Measurements from ENCODE around the gene PDZRN3. TPM values are rescaled to one million over a fixed set of nuclear protein-coding genes. Genes with fewer than 3 reads are reported as not detected.

PDZRN3 gene
- total RNA-seq, 1 donor from 2014 or later: 21.9 TPM

DNA sequence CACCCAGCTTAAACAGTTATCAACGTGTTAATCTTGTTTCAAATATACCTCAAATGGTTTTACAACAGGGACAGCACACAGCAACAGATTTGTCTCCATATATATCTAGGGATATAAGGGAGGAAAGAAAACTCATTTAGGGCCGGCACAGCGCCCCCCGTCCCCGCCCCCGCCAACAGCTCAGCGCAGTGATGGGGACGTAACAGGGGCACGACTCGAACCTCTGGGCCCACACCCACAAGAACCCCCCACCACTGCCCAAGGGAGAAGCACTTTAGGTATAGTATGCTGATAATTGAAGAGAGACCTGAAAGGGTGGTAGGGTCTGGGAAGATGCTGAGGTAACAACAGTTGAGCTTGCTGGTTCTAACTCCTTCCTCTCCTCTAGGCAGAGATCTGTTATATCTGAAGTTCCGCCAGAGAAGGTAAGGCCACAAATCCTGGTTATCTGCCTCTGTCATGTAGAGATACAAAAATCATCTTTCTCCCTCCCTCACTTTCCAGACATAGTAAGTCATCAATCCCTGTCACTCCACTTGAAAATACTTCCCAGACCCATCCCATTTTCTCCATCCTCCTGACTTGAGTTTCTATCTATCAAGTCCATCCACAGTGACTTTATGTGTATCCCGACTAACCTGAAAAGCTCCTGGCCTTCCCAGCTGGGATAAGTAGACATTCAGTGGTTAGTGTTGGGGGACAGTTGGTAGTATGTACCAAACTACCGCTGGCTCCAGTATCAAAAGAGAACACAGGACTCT, 126.9 kb downstream of the PDZRN3 start:
- no peak overlapping the region for H3K27ac Mint-ChIP-seq (ENCODE audit: unreplicated experiment)
- peaks cover 4% of the 10 kb centered on the region for H3K36me3 Mint-ChIP-seq (ENCODE audit: unreplicated experiment)
- H3K9me3 Mint-ChIP-seq (ENCODE audit: unreplicated experiment): no peaks in the 10 kb centered on the region
- H3K4me1 Mint-ChIP-seq (ENCODE audit: low read depth, unreplicated experiment): peaks cover 26% of the 10 kb centered on the region
- no peak for DNase-seq
- TF ChIP-seq, protein P1, sequence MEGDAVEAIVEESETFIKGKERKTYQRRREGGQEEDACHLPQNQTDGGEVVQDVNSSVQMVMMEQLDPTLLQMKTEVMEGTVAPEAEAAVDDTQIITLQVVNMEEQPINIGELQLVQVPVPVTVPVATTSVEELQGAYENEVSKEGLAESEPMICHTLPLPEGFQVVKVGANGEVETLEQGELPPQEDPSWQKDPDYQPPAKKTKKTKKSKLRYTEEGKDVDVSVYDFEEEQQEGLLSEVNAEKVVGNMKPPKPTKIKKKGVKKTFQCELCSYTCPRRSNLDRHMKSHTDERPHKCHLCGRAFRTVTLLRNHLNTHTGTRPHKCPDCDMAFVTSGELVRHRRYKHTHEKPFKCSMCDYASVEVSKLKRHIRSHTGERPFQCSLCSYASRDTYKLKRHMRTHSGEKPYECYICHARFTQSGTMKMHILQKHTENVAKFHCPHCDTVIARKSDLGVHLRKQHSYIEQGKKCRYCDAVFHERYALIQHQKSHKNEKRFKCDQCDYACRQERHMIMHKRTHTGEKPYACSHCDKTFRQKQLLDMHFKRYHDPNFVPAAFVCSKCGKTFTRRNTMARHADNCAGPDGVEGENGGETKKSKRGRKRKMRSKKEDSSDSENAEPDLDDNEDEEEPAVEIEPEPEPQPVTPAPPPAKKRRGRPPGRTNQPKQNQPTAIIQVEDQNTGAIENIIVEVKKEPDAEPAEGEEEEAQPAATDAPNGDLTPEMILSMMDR (IDR thresholded peaks at IDR 0.05; ENCODE audit: partially characterized antibody, unreplicated experiment): no peak
- no peak overlapping the region for H3K4me3 Mint-ChIP-seq (ENCODE audit: unreplicated experiment)
- peaks cover 2% of the 10 kb centered on the region for H3K27me3 Mint-ChIP-seq (ENCODE audit: unreplicated experiment)

DNA sequence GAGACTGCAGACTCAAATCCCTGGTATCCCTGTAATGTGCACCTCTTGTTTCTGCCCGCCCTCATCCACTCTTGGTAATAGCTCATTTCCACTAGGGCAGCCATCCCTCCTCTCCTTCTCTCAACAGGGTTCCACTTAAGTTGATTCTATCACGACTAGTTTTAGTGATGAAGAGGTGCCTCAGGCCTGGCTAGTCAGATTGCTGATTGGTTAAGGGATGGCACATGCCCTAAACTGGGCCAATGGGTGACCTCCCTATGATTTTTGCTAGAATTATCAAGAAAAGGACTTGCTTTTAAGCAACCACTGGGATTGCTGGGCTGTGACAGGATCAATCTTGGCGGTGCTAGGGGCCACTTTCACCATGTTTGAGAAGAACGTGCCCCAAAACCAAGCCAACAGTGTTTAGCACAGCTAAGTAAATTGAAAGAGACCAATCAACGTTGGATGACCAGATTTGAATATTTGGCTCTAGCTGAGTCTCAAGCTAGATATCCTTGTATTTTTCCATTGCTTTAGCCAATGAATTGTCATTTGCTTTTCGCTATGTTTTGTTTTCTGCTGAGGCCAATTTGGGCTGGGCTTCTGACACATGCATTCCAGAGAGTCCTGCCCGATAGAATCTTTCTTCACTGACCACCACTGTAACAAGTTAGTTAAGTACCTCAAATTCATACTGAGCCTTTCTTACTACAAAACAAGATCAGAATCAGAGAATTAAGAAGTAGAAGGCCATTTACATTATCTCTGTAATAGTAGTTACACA, 131.0 kb downstream of the PDZRN3 start:
- Mint-ChIP-seq H3K36me3 (ENCODE audit: unreplicated experiment) (peaks cover 4% of the 10 kb centered on the region), H3K4me3 (ENCODE audit: unreplicated experiment) (no peak overlapping the region), H3K9me3 (ENCODE audit: unreplicated experiment) (no peaks in the 10 kb centered on the region), H3K27ac (ENCODE audit: unreplicated experiment) (no peak overlapping the region), H3K27me3 (ENCODE audit: unreplicated experiment) (peaks cover 2% of the 10 kb centered on the region), H3K4me1 (ENCODE audit: low read depth, unreplicated experiment) (peaks cover 29% of the 10 kb centered on the region)
- TF ChIP-seq, protein P1 (IDR thresholded peaks at IDR 0.05; ENCODE audit: partially characterized antibody, unreplicated experiment): no peak
- no peak for DNase-seq

DNA sequence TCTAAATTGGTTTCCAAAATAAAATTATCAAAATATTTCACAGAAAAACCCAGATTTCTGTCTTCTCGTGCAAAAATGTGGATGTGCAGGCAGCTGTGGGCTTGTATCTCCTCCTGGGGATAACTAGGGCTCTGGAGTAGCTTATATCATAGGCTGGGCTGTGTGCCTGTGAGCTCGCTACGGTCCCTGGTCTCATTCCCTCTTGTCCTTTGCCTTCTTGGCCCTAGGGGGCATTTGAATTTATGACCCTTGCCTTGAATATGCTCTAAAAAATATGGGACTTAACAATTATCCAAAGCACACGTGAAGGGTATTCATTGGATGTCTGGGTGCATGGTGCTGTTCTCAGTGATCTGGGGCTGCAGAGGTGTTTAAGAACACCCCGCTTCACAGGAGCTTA, 132.6 kb downstream of the PDZRN3 start:
- no peaks in the 10 kb centered on the region for H3K36me3 Mint-ChIP-seq (ENCODE audit: unreplicated experiment)
- DNase-seq: no peak
- H3K27ac Mint-ChIP-seq (ENCODE audit: unreplicated experiment): no peak overlapping the region
- H3K4me3 Mint-ChIP-seq (ENCODE audit: unreplicated experiment): no peak overlapping the region
- H3K27me3 Mint-ChIP-seq (ENCODE audit: unreplicated experiment): peaks cover 2% of the 10 kb centered on the region
- H3K4me1 Mint-ChIP-seq (ENCODE audit: low read depth, unreplicated experiment): peaks cover 28% of the 10 kb centered on the region
- TF ChIP-seq, protein P1 (IDR thresholded peaks at IDR 0.05; ENCODE audit: partially characterized antibody, unreplicated experiment): no peak
- no peaks in the 10 kb centered on the region for H3K9me3 Mint-ChIP-seq (ENCODE audit: unreplicated experiment)

DNA sequence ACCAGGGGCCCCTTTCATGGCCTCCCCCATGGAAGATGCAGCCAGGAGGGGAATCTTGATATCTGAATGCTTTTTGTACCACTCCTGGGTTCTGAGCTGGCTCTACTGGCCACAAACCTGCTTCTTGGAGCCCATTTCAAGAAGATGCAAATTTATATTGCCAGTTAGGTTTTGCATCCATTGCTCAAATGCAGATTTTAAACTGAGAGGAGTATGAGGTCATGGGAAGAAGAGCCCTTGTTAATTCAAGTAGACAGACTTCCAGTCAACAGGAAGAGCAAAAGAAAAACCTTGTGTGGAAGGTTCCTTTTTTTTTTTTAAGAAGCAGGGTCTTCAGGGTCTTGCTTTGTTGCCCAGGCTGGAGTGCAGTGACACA, 133.5 kb downstream of the PDZRN3 start:
- TF ChIP-seq, protein P1 (IDR thresholded peaks at IDR 0.05; ENCODE audit: partially characterized antibody, unreplicated experiment): no peak
- no peaks in the 10 kb centered on the region for H3K36me3 Mint-ChIP-seq (ENCODE audit: unreplicated experiment)
- DNase-seq: no peak
- peaks cover 2% of the 10 kb centered on the region for H3K27me3 Mint-ChIP-seq (ENCODE audit: unreplicated experiment)
- no peak overlapping the region for H3K4me3 Mint-ChIP-seq (ENCODE audit: unreplicated experiment)
- H3K9me3 Mint-ChIP-seq (ENCODE audit: unreplicated experiment): no peaks in the 10 kb centered on the region
- H3K4me1 Mint-ChIP-seq (ENCODE audit: low read depth, unreplicated experiment): peaks cover 26% of the 10 kb centered on the region
- H3K27ac Mint-ChIP-seq (ENCODE audit: unreplicated experiment): peak overlapping the region; percentile 52

Data from glutamatergic neuron (in vitro differentiated cells).